ENCODE measurements around the gene PLCL2. TPM values are rescaled to one million over a fixed set of nuclear protein-coding genes. Genes with fewer than 3 reads are reported as not detected.

PLCL2 gene
- total RNA-seq, 1 donor from 2014 or later: 12.8 TPM

GRCh38 chr3:16871915-16872842, 12.6 kb upstream of the PLCL2 start:
- Mint-ChIP-seq H3K4me1 (ENCODE audit: low read depth) (peaks cover 3% of the 10 kb centered on the region), H3K27me3 (ENCODE audit: low read depth) (peaks cover 43% of the 10 kb centered on the region), H3K9me3 (no peaks in the 10 kb centered on the region), H3K27ac (no peak overlapping the region), H3K36me3 (ENCODE audit: low read depth) (no peaks in the 10 kb centered on the region), H3K4me3 (ENCODE audit: low read depth) (no peak overlapping the region)
- no peak for DNase-seq (ENCODE audit: low spot score)
- intact Hi-C loops (cut with micrococcal nuclease): no loop called here

- no peak overlapping the region for H3K27ac Mint-ChIP-seq
- intact Hi-C loops (cut with micrococcal nuclease): no loop called here
Measured at GRCh38 chr3:16873872-16874271, 10.9 kb upstream of the PLCL2 start.

GRCh38 chr3:16875876-16876550, 8.7 kb upstream of the PLCL2 start:
- no peaks in the 10 kb centered on the region for H3K9me3 Mint-ChIP-seq
- DNase-seq (ENCODE audit: low spot score): no peak
- intact Hi-C loops (cut with micrococcal nuclease): no loop called here

More at GRCh38 chr3:16873872-16874271, 10.9 kb upstream of the PLCL2 start:
- DNase-seq (ENCODE audit: low spot score): no peak
- H3K9me3 Mint-ChIP-seq: no peaks in the 10 kb centered on the region
- H3K27me3 Mint-ChIP-seq (ENCODE audit: low read depth): peaks cover 44% of the 10 kb centered on the region
- no peak overlapping the region for H3K4me3 Mint-ChIP-seq (ENCODE audit: low read depth)
- no peaks in the 10 kb centered on the region for H3K36me3 Mint-ChIP-seq (ENCODE audit: low read depth)
- peaks cover 2% of the 10 kb centered on the region for H3K4me1 Mint-ChIP-seq (ENCODE audit: low read depth)

DNA sequence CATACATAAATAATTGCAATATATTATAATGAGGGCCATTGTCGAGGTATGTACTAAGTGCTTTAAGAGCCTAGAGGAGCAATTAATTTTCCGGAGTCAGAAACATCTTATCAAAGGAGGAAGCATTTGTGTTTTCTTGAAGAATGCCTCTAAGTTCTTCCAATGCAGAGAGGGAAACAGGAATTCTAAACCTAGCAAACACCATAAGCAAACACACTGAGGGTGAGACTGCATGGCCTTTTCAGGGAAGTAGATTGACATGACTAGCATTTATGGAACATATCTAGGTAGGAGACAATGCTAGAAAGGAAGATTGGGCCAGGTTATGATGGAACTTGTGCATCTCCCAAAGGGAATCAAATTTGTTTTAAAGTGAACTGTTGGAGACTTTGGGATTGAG, 7.2 kb upstream of the PLCL2 start:
- H3K4me3 Mint-ChIP-seq (ENCODE audit: low read depth): no peak overlapping the region
- H3K4me1 Mint-ChIP-seq (ENCODE audit: low read depth): no peaks in the 10 kb centered on the region
- H3K27me3 Mint-ChIP-seq (ENCODE audit: low read depth): peaks cover 53% of the 10 kb centered on the region
- intact Hi-C loops (cut with micrococcal nuclease): no loop called here
- no peak overlapping the region for H3K27ac Mint-ChIP-seq
- DNase-seq (ENCODE audit: low spot score): no peak
- H3K9me3 Mint-ChIP-seq: no peaks in the 10 kb centered on the region
- no peaks in the 10 kb centered on the region for H3K36me3 Mint-ChIP-seq (ENCODE audit: low read depth)

More at GRCh38 chr3:16875876-16876550, 8.7 kb upstream of the PLCL2 start:
- no peak overlapping the region for H3K4me3 Mint-ChIP-seq (ENCODE audit: low read depth)
- H3K4me1 Mint-ChIP-seq (ENCODE audit: low read depth): peaks cover 2% of the 10 kb centered on the region
- H3K27me3 Mint-ChIP-seq (ENCODE audit: low read depth): peaks cover 56% of the 10 kb centered on the region
- H3K36me3 Mint-ChIP-seq (ENCODE audit: low read depth): no peaks in the 10 kb centered on the region
- no peak overlapping the region for H3K27ac Mint-ChIP-seq

- intact Hi-C loops (cut with micrococcal nuclease): no loop called here
Measured at GRCh38 chr3:16877911-16878310, 6.8 kb upstream of the PLCL2 start.

DNA sequence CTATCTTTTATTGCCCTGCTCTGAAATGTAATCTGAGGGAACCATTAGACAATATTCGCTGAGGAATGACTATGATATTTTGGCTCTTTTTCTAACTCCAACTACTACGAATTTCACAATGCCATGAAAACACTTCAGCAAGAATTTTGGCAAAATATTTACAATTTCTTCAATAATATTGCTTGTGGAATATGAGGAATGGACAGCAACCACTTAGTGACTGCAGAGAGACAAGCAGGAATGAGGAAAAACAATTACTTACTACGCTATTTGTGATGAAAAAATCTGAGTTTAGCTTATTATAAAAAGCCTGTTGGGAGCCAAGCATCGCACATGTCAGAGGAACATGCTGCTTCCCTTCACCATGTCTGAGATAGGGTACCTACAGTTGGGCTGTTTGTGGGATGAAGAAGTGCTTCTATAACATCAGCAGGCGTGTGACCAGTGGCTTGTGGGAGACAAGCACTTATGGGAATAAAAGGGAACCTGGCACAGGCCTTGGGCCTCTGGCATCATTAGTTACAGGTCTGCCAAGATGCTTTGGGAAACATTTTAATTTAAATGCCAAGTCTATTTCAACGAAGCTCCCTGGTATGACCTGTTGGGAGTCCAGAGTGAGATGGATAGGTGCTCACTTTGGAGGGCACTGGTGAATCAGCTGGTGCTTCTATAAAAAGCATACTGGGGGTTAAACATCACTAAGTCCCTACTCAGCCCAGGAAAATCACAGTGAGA, 2.7 kb upstream of the PLCL2 start:
- Mint-ChIP-seq H3K27ac (no peak overlapping the region), H3K4me1 (ENCODE audit: low read depth) (peaks cover 14% of the 10 kb centered on the region), H3K4me3 (ENCODE audit: low read depth) (peak overlapping the region; percentile 75), H3K27me3 (ENCODE audit: low read depth) (peaks cover 32% of the 10 kb centered on the region), H3K9me3 (no peaks in the 10 kb centered on the region), H3K36me3 (ENCODE audit: low read depth) (no peaks in the 10 kb centered on the region)
- intact Hi-C loops (cut with micrococcal nuclease): loop anchor here (10.0 kb wide), 1 partner anchor 57 kb away; no protein-coding TSS in a partner anchor
- DNase-seq (ENCODE audit: low spot score): no peak

More at GRCh38 chr3:16877911-16878310, 6.8 kb upstream of the PLCL2 start:
- H3K9me3 Mint-ChIP-seq: no peaks in the 10 kb centered on the region
- no peak for DNase-seq (ENCODE audit: low spot score)
- H3K27me3 Mint-ChIP-seq (ENCODE audit: low read depth): peaks cover 52% of the 10 kb centered on the region
- H3K4me3 Mint-ChIP-seq (ENCODE audit: low read depth): no peak overlapping the region
- no peaks in the 10 kb centered on the region for H3K4me1 Mint-ChIP-seq (ENCODE audit: low read depth)
- H3K36me3 Mint-ChIP-seq (ENCODE audit: low read depth): no peaks in the 10 kb centered on the region
- H3K27ac Mint-ChIP-seq: no peak overlapping the region

DNA sequence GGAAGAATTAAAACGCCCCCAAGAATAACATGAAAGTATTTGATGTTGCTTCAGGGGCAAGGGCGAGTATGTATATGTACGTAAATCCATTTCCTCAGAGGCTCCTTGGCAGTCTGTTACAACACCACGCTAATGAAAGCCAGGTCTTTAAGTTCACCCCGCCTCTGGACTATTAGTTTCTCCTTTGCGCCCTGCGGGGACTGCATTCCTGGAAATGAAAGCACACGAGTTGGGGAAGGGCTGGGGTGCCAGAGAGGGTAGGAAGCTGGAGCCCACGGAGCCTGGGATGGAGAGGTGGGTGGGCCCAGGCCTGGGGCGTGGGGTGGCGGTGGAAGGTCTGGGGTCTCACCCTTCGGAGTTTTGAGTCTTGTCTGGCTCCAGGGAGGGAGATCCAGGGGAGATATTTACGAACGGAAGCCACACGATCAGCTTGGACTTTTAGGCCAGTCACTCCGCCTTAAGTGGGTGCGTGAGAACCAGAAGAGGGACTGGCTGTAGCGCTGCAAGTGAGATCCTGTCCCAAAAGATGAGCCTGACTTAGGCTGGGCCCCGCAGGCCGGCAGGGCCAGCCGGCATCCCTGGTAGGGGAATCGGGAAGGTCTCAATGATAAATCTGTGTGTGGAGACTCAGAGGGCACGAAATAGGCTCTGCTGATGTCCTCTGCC, 1.6 kb upstream of the PLCL2 start:
- peak overlapping the region; percentile 71 for H3K27ac Mint-ChIP-seq
- H3K36me3 Mint-ChIP-seq (ENCODE audit: low read depth): no peaks in the 10 kb centered on the region
- H3K4me3 Mint-ChIP-seq (ENCODE audit: low read depth): peak overlapping the region; percentile 75
- intact Hi-C loops (cut with micrococcal nuclease): loop anchor here (10.0 kb wide), 1 partner anchor 58 kb away; no protein-coding TSS in a partner anchor
- DNase-seq (ENCODE audit: low spot score): no peak
- peaks cover 22% of the 10 kb centered on the region for H3K27me3 Mint-ChIP-seq (ENCODE audit: low read depth)
- peaks cover 26% of the 10 kb centered on the region for H3K4me1 Mint-ChIP-seq (ENCODE audit: low read depth)
- H3K9me3 Mint-ChIP-seq: no peaks in the 10 kb centered on the region

DNA sequence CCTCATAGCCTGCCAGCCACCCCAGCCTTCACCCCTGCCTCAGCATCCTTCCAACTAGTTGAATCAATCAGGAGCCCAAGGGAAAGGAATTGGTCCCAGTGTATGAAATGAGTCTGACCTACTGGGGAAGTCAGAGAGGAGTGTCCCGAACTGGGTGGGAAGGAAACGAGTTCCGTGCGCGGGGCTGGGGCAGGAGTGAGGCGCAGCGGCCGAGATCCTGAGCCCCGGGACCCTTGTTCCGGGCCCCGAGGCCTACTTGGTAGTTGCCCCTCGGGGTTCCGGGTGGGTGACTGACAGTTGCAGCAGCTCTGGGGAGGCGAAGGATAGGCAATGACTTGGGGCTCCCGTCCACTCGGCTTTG, 1.1 kb upstream of the PLCL2 start:
- Mint-ChIP-seq H3K4me3 (ENCODE audit: low read depth) (peak overlapping the region; percentile 75), H3K36me3 (ENCODE audit: low read depth) (no peaks in the 10 kb centered on the region), H3K9me3 (no peaks in the 10 kb centered on the region), H3K4me1 (ENCODE audit: low read depth) (peaks cover 30% of the 10 kb centered on the region), H3K27me3 (ENCODE audit: low read depth) (peaks cover 20% of the 10 kb centered on the region), H3K27ac (peak overlapping the region; percentile 71)
- intact Hi-C loops (cut with micrococcal nuclease): loop anchor here (2.0 to 10.0 kb wide), 2 partner anchors 41 to 59 kb away; no protein-coding TSS in a partner anchor
- no peak for DNase-seq (ENCODE audit: low spot score)

GRCh38 chr3:16884084-16884747, 539 bp upstream of the PLCL2 start:
- Mint-ChIP-seq H3K4me3 (ENCODE audit: low read depth) (peak overlapping the region; percentile 93), H3K4me1 (ENCODE audit: low read depth) (peaks cover 35% of the 10 kb centered on the region), H3K9me3 (no peaks in the 10 kb centered on the region), H3K27me3 (ENCODE audit: low read depth) (peaks cover 17% of the 10 kb centered on the region), H3K36me3 (ENCODE audit: low read depth) (no peaks in the 10 kb centered on the region), H3K27ac (peak overlapping the region; percentile 97)
- intact Hi-C loops (cut with micrococcal nuclease): loop anchor here (2.0 to 10.0 kb wide), 2 partner anchors 41 to 59 kb away; no protein-coding TSS in a partner anchor
- peak; percentile 57 for DNase-seq (ENCODE audit: low spot score)

DNA sequence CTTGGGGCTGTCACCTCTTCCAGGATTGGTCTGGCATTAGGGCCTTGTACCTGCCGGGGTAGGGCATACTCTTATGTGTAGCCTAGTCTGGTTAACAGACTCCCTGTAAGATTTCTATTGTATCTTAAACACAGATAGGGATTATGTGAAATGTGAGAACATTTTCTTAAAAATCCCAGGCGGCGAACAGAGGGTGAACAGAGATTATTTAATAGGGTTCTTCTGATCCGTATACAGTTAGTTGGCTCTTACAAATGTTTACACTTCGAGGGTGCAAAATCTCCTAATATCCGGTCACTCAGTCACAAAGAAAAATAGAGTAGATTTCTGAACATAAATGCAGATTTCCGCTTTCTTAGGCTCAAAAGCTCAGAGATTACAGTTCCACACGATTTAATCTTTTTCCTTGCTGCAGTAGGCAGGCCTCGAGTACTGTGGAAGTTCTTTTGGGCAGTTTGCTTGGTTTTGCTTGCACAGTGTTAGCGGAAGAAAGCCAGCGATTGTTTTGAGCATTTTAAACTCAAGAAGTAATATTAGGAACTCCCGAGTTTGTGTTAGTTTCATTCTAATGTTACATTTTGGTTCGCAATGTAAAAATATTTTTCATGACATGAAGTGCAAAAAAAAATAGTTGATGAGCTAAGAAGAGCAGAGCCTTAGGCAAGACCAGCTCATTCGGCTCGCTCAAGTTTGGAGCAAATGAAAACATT, 993 bp downstream of the PLCL2 start:
- H3K27me3 Mint-ChIP-seq (ENCODE audit: low read depth): peaks cover 7% of the 10 kb centered on the region
- peak overlapping the region; percentile 90 for H3K4me3 Mint-ChIP-seq (ENCODE audit: low read depth)
- H3K36me3 Mint-ChIP-seq (ENCODE audit: low read depth): peaks cover 7% of the 10 kb centered on the region
- H3K4me1 Mint-ChIP-seq (ENCODE audit: low read depth): peaks cover 50% of the 10 kb centered on the region
- intact Hi-C loops (cut with micrococcal nuclease): loop anchor here (1.0 to 10.0 kb wide), 9 partner anchors 43 to 583 kb away; no protein-coding TSS in a partner anchor
- DNase-seq (ENCODE audit: low spot score): no peak
- H3K9me3 Mint-ChIP-seq: no peaks in the 10 kb centered on the region
- peak overlapping the region; percentile 80 for H3K27ac Mint-ChIP-seq

DNA sequence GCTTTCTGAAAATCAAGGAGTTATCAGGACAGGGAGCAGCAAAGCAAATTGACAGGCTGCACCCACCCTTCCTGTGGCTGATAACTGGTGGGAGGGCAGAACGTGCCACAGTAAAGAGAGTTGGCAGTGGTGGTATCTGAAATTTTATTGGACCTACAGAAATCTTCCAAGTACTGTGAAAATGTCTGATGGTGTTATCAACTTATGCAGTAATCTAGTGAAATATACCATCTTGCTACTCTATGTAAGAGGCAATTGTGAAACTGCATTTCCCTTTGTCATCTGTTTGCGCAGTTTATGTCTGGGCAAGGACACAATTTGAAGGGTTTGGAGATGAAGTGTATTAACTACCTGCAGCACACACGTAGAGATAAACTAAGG, 1.5 kb downstream of the PLCL2 start:
- intact Hi-C loops (cut with micrococcal nuclease): loop anchor here (1.0 to 10.0 kb wide), 7 partner anchors 61 to 584 kb away; no protein-coding TSS in a partner anchor
- H3K4me1 Mint-ChIP-seq (ENCODE audit: low read depth): peaks cover 56% of the 10 kb centered on the region
- H3K36me3 Mint-ChIP-seq (ENCODE audit: low read depth): peaks cover 7% of the 10 kb centered on the region
- H3K9me3 Mint-ChIP-seq: no peaks in the 10 kb centered on the region
- peaks cover 7% of the 10 kb centered on the region for H3K27me3 Mint-ChIP-seq (ENCODE audit: low read depth)
- DNase-seq (ENCODE audit: low spot score): no peak
- peak overlapping the region; percentile 90 for H3K4me3 Mint-ChIP-seq (ENCODE audit: low read depth)
- peak overlapping the region; percentile 80 for H3K27ac Mint-ChIP-seq
